Measurements from ENCODE around the gene LGR5.
"Not testable (repeated sequence)": the region's sequence is repeated elsewhere in the genome, so short reads cannot be mapped to it uniquely, and the experiment has no call there.

LGR5 gene

DNA sequence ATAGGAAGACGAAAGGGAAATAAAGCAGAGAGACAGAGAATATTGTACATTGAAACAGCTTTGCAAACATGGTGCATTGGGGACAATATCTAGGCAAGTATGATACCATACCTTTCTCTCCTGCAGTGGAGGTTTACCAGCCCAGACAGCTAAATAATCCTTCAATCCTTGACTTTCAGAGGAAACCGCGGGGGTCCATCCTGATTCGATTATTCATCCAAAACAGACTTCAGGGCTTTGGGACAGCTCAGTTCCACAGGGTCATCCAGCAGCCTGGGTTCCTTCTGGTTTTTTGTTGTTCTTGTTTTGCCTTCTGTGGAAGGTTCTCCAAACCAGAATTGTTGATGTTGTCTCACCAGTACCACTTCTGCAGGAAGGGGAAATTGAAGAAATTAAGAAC lies 81.5 kb downstream of the LGR5 start:
- no peaks in the 10 kb centered on the region for H3K4me1 Mint-ChIP-seq (ENCODE audit: low read depth)
- no peak overlapping the region for H3K4me3 Mint-ChIP-seq

DNA sequence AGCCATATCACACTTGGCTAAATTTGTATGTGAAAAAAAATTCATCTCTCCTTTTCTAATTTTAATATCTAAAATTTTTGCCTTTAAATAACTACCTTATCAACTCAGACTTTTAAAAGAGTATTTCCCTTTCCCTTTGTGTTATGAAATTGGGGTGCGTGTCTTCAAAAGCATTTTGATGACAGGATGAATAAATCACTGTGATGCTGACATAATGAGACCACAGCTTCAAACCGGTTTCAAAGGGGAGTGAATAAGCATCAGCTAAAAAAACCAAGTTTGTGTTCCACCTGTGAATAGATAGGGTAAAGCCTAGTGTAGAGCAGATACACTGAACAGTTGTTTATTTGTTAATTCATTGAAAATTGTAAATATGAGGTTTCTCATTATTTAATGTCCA lies 85.0 kb downstream of the LGR5 start:
- peaks cover 2% of the 10 kb centered on the region for H3K27me3 Mint-ChIP-seq (ENCODE audit: low read depth)
- H3K9me3 Mint-ChIP-seq = no peaks in the 10 kb centered on the region
- no peak overlapping the region for H3K4me3 Mint-ChIP-seq

More for the DNA sequence above, 81.5 kb downstream of the LGR5 start:
- H3K27ac Mint-ChIP-seq = no peak overlapping the region
- no peaks in the 10 kb centered on the region for H3K9me3 Mint-ChIP-seq
- H3K36me3 Mint-ChIP-seq (ENCODE audit: low read depth) = no peaks in the 10 kb centered on the region
- DNase-seq (ENCODE audit: low spot score) = no peak
- peaks cover 2% of the 10 kb centered on the region for H3K27me3 Mint-ChIP-seq (ENCODE audit: low read depth)

DNA sequence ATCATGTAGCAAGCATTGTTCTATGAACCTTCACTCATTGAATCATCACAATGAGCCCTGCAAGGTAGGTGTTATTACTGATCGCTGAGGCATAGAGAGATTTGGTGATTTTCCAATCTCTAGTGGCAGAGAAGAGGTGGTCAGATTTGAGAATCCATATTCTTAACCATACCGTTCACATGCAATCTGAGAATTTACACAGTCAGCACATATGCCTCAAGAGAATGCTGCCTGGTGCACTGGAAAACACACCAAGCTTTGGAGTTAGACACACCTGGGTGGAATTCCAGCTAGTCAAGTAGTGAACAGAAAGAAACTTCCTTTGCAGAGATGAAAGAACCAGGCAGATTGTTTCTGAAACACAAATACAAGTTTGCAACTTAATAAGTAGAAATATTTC lies 94.1 kb downstream of the LGR5 start:
- Mint-ChIP-seq H3K4me1 (ENCODE audit: low read depth) (no peaks in the 10 kb centered on the region), H3K9me3 (no peaks in the 10 kb centered on the region), H3K4me3 (no peak overlapping the region)

More for the DNA sequence above, 85.0 kb downstream of the LGR5 start:
- Mint-ChIP-seq H3K4me1 (ENCODE audit: low read depth) (no peaks in the 10 kb centered on the region), H3K36me3 (ENCODE audit: low read depth) (no peaks in the 10 kb centered on the region), H3K27ac (no peak overlapping the region)
- DNase-seq (ENCODE audit: low spot score) = no peak

DNA sequence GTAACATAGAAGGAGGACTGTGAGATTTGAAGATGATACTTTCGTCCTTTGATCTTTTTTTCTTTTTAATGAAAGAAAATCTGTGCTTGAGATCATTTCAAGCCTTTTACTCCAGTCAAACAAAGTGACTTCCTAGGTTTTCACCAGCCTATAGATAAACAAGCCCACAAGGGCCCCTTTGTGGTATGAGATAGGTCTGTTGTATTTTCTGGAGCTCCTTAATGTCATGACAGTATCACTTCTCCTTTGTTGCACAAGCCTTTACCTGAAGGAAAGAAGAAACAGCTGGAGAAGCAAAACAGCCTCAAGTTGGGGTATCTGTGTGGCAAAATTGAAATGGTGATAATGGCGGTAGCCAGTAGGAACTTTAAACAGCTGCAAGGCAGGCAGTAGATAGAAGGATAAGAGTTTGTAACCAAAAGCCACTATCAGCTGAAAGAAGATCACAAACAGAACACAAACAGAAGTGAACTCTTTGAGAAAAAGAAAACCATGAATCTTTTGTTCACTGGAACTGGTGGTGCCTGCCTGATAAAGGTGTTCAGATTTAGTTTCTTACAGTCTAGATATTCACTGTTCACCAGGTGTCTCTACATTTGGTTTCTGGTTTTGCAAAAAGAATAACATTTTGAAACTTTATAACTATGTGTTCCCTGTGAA lies 96.8 kb downstream of the LGR5 start:
- Mint-ChIP-seq H3K4me3 (no peak overlapping the region), H3K27ac (no peak overlapping the region), H3K4me1 (ENCODE audit: low read depth) (no peaks in the 10 kb centered on the region), H3K36me3 (ENCODE audit: low read depth) (no peaks in the 10 kb centered on the region), H3K9me3 (no peaks in the 10 kb centered on the region), H3K27me3 (ENCODE audit: low read depth) (peaks cover 3% of the 10 kb centered on the region)
- DNase-seq (ENCODE audit: low spot score) = no peak

More for the DNA sequence above, 94.1 kb downstream of the LGR5 start:
- DNase-seq (ENCODE audit: low spot score) = no peak
- no peaks in the 10 kb centered on the region for H3K27me3 Mint-ChIP-seq (ENCODE audit: low read depth)
- H3K27ac Mint-ChIP-seq = no peak overlapping the region
- no peaks in the 10 kb centered on the region for H3K36me3 Mint-ChIP-seq (ENCODE audit: low read depth)

DNA sequence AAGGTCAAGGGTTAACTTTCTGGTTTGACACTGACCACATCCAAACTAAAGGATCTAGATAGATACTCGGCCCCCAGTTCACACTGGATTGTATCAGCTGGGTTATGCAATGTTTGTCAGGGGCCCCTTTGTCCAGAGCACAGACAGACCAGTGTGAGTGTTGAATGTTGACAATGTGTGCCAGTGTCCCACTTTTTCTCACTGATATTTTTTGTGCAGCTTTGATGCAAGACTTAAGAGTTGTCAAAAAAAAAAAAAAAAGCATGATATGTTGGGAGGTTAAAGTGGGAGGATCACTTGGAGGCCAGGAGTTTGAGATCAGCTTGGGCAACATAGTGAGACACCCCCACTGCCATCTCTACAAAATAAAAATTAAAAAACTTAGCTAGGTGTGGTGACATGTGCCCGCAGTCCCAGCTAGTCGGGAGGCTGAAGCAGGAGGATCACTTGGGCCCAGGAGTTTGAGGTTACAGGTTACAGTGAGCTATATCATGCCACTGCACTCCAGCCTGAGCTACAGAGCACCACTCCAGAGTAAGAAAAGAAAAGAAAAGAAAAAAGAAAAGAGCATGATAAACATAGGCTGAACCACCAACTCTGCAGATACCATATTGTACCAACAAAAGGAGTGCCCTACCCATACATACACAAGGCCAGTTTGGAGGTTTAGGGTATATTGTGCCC lies 97.5 kb downstream of the LGR5 start:
- Mint-ChIP-seq H3K27me3 (ENCODE audit: low read depth) (peaks cover 3% of the 10 kb centered on the region), H3K4me1 (ENCODE audit: low read depth) (no peaks in the 10 kb centered on the region), H3K36me3 (ENCODE audit: low read depth) (no peaks in the 10 kb centered on the region), H3K4me3 (no peak overlapping the region), H3K9me3 (no peaks in the 10 kb centered on the region), H3K27ac (no peak overlapping the region)
- DNase-seq (ENCODE audit: low spot score) = no peak

DNA sequence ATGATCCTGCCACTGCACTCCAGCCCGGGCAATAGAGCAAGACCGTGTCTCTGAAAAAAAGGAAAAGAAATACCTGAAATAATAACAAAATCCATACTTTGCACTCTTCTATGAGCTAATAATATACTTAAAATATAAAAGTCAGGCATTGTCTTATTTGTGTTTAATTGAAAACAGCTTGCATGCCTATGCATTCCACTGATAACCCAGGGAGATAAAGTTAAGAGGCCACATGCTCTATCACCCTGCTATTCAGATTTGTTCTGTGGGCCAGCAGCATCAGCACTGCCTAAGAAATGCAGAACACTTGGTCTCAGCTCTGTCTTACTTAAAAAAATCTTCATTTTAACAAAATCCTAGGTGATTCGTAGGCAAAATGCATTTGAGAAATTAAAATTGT lies 99.2 kb downstream of the LGR5 start:
- no peaks in the 10 kb centered on the region for H3K4me1 Mint-ChIP-seq (ENCODE audit: low read depth)
- no peaks in the 10 kb centered on the region for H3K9me3 Mint-ChIP-seq
- no peak overlapping the region for H3K4me3 Mint-ChIP-seq
- peaks cover 3% of the 10 kb centered on the region for H3K27me3 Mint-ChIP-seq (ENCODE audit: low read depth)
- no peak for DNase-seq (ENCODE audit: low spot score)
- H3K27ac Mint-ChIP-seq = no peak overlapping the region
- no peaks in the 10 kb centered on the region for H3K36me3 Mint-ChIP-seq (ENCODE audit: low read depth)

DNA sequence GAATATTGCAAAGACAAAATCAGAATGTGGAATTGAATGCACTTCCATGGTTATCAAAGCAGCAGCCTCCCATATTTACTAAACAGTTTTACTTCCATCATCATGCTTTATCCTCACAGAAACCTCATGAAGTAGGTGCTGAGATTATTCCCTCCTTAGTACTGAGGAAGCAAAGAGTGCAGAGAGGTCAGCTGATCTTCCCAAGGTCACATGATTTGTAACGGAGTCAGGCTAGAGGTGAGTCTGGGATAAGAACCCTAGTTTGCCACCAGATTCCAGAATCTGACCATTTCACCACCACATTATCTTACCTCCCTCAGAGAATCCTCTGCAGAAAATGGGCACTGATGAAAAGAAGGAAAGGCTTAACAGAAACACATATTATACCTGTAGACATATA lies 102.0 kb downstream of the LGR5 start:
- no peak for DNase-seq (ENCODE audit: low spot score)
- no peak overlapping the region for H3K27ac Mint-ChIP-seq
- H3K9me3 Mint-ChIP-seq = no peaks in the 10 kb centered on the region
- H3K36me3 Mint-ChIP-seq (ENCODE audit: low read depth) = no peaks in the 10 kb centered on the region
- H3K27me3 Mint-ChIP-seq (ENCODE audit: low read depth) = peaks cover 3% of the 10 kb centered on the region
- no peak overlapping the region for H3K4me3 Mint-ChIP-seq
- no peaks in the 10 kb centered on the region for H3K4me1 Mint-ChIP-seq (ENCODE audit: low read depth)

DNA sequence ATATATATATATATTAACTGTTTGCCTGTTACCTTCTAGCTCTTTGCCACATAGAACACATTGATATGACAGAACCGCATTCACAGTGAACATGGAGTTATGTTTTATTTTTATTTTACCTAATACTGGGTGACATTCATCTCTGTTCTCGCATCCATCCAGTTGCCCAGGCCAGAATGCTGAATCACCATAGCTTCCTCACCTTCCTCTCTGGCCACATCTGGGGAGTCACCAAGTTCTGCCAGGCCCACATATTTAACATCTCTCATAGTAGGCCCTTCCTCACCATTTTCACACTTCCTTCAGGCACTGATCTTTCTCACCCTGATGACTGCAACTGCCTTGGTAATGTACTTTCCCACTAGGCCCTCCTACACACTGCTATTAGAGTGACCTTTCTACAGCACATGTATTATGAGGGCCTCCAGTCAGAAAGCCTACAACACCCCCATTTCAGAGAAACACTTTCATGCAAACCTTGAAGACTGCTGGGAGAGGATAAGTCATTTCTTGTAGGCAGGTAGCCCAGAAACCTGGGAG lies 106.8 kb downstream of the LGR5 start:
- Mint-ChIP-seq H3K27ac (no peak overlapping the region), H3K27me3 (ENCODE audit: low read depth) (no peaks in the 10 kb centered on the region), H3K9me3 (no peaks in the 10 kb centered on the region), H3K36me3 (ENCODE audit: low read depth) (no peaks in the 10 kb centered on the region), H3K4me1 (ENCODE audit: low read depth) (no peaks in the 10 kb centered on the region), H3K4me3 (no peak overlapping the region)
- no peak for DNase-seq (ENCODE audit: low spot score)

DNA sequence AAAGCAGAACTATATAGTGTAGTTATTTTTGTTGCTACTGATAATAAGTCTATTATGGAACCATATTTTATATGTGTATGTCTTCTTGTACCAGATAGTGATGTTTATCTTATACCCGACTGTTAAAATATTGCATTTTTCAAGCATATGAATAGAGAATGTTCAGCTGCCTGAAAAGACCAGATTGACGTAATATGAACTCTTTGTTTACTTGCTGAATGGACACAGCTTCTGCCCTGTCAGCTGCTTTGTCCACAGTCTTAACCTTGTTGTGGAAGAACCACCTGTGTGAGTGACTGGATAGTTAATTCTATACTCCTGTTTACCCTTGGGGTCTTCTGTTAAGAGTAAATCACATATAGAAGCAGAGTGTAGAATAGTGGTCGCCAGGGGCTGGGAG lies 109.3 kb downstream of the LGR5 start:
- Mint-ChIP-seq H3K27ac (no peak overlapping the region), H3K36me3 (ENCODE audit: low read depth) (no peaks in the 10 kb centered on the region), H3K9me3 (no peaks in the 10 kb centered on the region), H3K4me1 (ENCODE audit: low read depth) (no peaks in the 10 kb centered on the region), H3K27me3 (ENCODE audit: low read depth) (no peaks in the 10 kb centered on the region), H3K4me3 (no peak overlapping the region)
- no peak for DNase-seq (ENCODE audit: low spot score)

DNA sequence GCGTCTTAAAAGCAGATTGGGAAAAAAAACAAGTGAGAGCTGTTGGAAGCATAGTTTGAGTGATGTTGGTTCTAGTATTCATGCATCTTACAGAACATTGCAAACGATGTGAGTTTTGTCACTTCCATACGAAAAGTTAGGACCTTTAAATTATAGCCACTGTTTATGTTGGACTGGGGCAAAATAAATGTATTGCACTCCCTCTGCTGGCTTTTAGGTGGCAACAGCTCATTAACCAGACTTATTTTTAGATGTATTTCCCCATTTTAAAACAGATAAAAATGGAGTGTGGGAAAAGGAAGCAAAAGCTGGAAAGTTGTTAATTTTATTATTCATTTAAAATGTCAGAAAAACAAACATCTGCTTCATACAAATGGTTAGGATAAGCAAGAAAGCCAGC lies 111.9 kb downstream of the LGR5 start:
- Mint-ChIP-seq H3K27ac (no peak overlapping the region), H3K36me3 (ENCODE audit: low read depth) (no peaks in the 10 kb centered on the region), H3K27me3 (ENCODE audit: low read depth) (no peaks in the 10 kb centered on the region), H3K4me3 (no peak overlapping the region), H3K4me1 (ENCODE audit: low read depth) (no peaks in the 10 kb centered on the region), H3K9me3 (no peaks in the 10 kb centered on the region)
- DNase-seq (ENCODE audit: low spot score) = no peak

DNA sequence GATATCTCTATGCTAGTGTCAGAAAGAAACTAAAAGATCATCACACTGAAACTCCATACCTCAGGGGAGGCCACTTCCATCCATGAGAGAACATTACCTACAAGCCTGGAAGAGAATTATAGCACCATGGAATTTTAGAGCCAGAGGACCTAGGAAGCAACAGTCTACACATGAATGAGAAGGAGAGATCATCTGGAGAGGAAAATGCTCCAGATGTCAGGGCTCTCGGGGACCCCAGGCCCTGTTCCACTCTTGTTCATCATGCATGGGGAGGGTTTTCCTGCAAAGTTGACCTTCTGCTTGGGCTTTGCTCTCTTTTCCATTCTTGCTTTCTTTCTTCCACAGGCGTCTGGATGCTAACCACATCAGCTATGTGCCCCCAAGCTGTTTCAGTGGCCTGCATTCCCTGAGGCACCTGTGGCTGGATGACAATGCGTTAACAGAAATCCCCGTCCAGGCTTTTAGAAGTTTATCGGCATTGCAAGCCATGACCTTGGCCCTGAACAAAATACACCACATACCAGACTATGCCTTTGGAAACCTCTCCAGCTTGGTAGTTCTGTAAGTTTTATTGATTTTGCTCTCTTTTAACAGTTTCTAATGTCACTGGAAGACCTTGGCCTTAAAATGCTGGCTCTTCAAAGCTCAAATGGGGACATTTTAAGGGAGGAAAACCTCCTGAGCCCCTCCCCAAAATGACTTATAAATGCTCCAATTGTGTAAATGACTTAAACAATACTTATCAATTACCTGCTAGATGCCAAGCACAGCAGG lies 113.3 kb downstream of the LGR5 start:
- Mint-ChIP-seq H3K27ac (no peak overlapping the region), H3K4me3 (no peak overlapping the region), H3K36me3 (ENCODE audit: low read depth) (no peaks in the 10 kb centered on the region), H3K4me1 (ENCODE audit: low read depth) (no peaks in the 10 kb centered on the region), H3K27me3 (ENCODE audit: low read depth) (no peaks in the 10 kb centered on the region), H3K9me3 (no peaks in the 10 kb centered on the region)
- no peak for DNase-seq (ENCODE audit: low spot score)

DNA sequence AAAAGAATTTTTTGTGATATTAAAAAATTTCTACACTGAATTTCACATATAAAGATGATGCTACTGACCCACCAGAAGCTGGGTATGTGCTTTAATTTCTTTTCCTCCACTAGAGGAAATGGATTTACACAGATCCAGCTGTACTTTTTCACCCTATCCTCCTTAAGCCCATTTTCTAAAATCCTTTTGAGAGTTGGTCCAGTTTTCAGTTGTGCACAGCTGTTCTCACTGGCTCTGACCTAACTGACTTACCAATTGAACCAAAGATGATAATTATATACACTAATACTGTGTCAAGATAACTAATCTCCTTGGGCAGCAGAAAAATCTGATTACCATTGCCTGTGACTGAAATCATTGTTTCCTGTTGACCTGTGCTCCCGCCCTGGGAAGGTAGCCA lies 115.6 kb downstream of the LGR5 start:
- no peak for DNase-seq (ENCODE audit: low spot score)
- H3K9me3 Mint-ChIP-seq = no peaks in the 10 kb centered on the region
- H3K27me3 Mint-ChIP-seq (ENCODE audit: low read depth) = no peaks in the 10 kb centered on the region
- H3K4me3 Mint-ChIP-seq = no peak overlapping the region
- no peak overlapping the region for H3K27ac Mint-ChIP-seq
- no peaks in the 10 kb centered on the region for H3K36me3 Mint-ChIP-seq (ENCODE audit: low read depth)
- H3K4me1 Mint-ChIP-seq (ENCODE audit: low read depth) = no peaks in the 10 kb centered on the region

DNA sequence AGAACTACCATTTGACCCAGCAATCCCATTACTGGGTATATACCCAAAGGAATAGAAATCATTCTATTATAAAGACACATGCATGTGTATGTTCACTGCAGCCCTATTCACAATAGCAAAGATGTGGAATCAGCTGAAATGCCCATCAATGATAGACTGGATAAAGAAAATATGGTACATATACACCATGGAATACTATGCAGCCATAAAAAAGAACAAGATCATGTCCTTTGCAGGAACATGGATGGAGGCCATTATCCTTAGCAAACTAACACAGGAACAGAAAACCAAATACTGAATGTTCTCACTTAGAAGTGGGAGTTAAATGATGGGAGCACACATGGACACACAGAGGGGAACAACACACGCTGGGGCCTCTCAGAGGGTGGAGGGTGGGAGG lies 116.2 kb downstream of the LGR5 start:
- H3K36me3 Mint-ChIP-seq (ENCODE audit: low read depth); DNase-seq (ENCODE audit: low spot score); H3K4me3 Mint-ChIP-seq; H3K27ac Mint-ChIP-seq; H3K4me1 Mint-ChIP-seq (ENCODE audit: low read depth); H3K9me3 Mint-ChIP-seq; H3K27me3 Mint-ChIP-seq (ENCODE audit: low read depth): not testable (repeated sequence)

DNA sequence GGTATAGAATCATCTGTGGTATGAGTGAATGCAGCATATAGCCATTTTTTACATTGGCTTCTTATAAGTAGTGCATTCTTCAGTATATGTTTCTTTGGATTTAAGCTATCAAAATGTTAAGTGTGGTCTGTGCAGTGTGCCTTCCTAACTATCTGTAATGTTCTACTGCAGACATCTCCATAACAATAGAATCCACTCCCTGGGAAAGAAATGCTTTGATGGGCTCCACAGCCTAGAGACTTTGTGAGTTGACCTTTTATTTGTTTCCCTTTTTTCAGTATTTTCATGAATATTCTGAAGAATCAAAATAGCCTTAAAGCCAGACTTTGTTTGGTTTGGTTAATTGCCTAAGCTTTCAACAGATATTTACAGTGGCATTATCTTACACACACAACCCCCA lies 116.8 kb downstream of the LGR5 start:
- Mint-ChIP-seq H3K27ac (no peak overlapping the region), H3K27me3 (ENCODE audit: low read depth) (peaks cover 4% of the 10 kb centered on the region), H3K9me3 (no peaks in the 10 kb centered on the region), H3K4me3 (no peak overlapping the region), H3K36me3 (ENCODE audit: low read depth) (no peaks in the 10 kb centered on the region), H3K4me1 (ENCODE audit: low read depth) (no peaks in the 10 kb centered on the region)
- DNase-seq (ENCODE audit: low spot score) = no peak

All from T-helper 2 cell treated with Interferon-gamma antibody and Interleukin-4, amounts not matched to agents 5 μg/mL and 100 μg/mL, for 36 hours (primary cell).